Limb (tissue), 2 donors: ENCODE results near the gene GNAI1.

Source experiments
- DNase-seq, 2 donors: peaks; one replicate each; pipeline ENCODE4 v3.0.0-alpha.2; 2016; ENCODE audit errors: extremely low spot score in 2 of 2

GNAI1 gene

GRCh38 chr7:80132594-80132993, 2.0 kb upstream of the GNAI1 start:
- DNase-seq = no peak

- no peak for DNase-seq
Measured at GRCh38 chr7:80133361-80134114, 1.1 kb upstream of the GNAI1 start.

- no peak for DNase-seq
Measured at GRCh38 chr7:80134115-80134535, 506 bp upstream of the GNAI1 start.

- peak in 1 of 2 donors; percentile 62 for DNase-seq
Measured at GRCh38 chr7:80135309-80136104, 876 bp downstream of the GNAI1 start.

- DNase-seq = no peak
Measured at GRCh38 chr7:80136261-80137055, 1.8 kb downstream of the GNAI1 start.

GRCh38 chr7:80137410-80137809, 2.8 kb downstream of the GNAI1 start:
- DNase-seq = no peak

- DNase-seq = no peak
Measured at GRCh38 chr7:80139236-80139635, 4.6 kb downstream of the GNAI1 start.

- no peak for DNase-seq
Measured at GRCh38 chr7:80140388-80140787, 5.8 kb downstream of the GNAI1 start.

- DNase-seq = no peak
Measured at GRCh38 chr7:80141376-80141775, 6.7 kb downstream of the GNAI1 start.

- no peak for DNase-seq
Measured at GRCh38 chr7:80142853-80143580, 8.4 kb downstream of the GNAI1 start.

- no peak for DNase-seq
Measured at GRCh38 chr7:80145780-80146422, 11.3 kb downstream of the GNAI1 start.

- no peak for DNase-seq
Measured at GRCh38 chr7:80146545-80147182, 12.0 kb downstream of the GNAI1 start.

- no peak for DNase-seq
Measured at GRCh38 chr7:80147543-80148391, 13.1 kb downstream of the GNAI1 start.

GRCh38 chr7:80150611-80151273, 16.1 kb downstream of the GNAI1 start:
- DNase-seq = no peak

GRCh38 chr7:80151274-80151665, 16.6 kb downstream of the GNAI1 start:
- DNase-seq = no peak

- DNase-seq = no peak
Measured at GRCh38 chr7:80153446-80153845, 18.8 kb downstream of the GNAI1 start.

GRCh38 chr7:80154656-80155333, 20.2 kb downstream of the GNAI1 start:
- no peak for DNase-seq

- DNase-seq = no peak
Measured at GRCh38 chr7:80155374-80155773, 20.7 kb downstream of the GNAI1 start.
